Measurements from ENCODE around the gene NOL7. TPM values are rescaled to one million over a fixed set of nuclear protein-coding genes. Genes with fewer than 3 reads are reported as not detected.

Gene NOL7
- total RNA-seq, 1 donor from 2014 or later, result 52.0 TPM

- H3K36me3 ChIP-seq, result no peaks in the 10 kb centered on the region
- H3K27ac ChIP-seq, result no peak overlapping the region
- H3K4me3 ChIP-seq, result no peak overlapping the region
- H3K27me3 ChIP-seq, result no peaks in the 10 kb centered on the region
- no peak for TF ChIP-seq CTCF (IDR thresholded peaks at IDR 0.05)
- ATAC-seq (no peak), DNase-seq (no peak)
- no peaks in the 10 kb centered on the region for H3K9me3 ChIP-seq
- intact Hi-C loops (cut with DNase I), result no loop called here
- peaks cover 11% of the 10 kb centered on the region for H3K4me1 ChIP-seq
Measured at GRCh38 chr6:13662651-13663334, 47.7 kb downstream of the NOL7 start.

- no peaks in the 10 kb centered on the region for H3K36me3 ChIP-seq
- intact Hi-C loops (cut with DNase I), result no loop called here
- ATAC-seq, result no peak
- H3K9me3 ChIP-seq, result no peaks in the 10 kb centered on the region
- H3K4me1 ChIP-seq, result peaks cover 11% of the 10 kb centered on the region
- no peak overlapping the region for H3K4me3 ChIP-seq
- TF ChIP-seq CTCF (IDR thresholded peaks at IDR 0.05), result no peak
- H3K27ac ChIP-seq, result no peak overlapping the region
- DNase-seq, result no peak
- no peaks in the 10 kb centered on the region for H3K27me3 ChIP-seq
Measured at GRCh38 chr6:13663986-13664385, 48.9 kb downstream of the NOL7 start.

GRCh38 chr6:13664703-13665352, 49.7 kb downstream of the NOL7 start:
- Histone ChIP-seq H3K27me3 (no peaks in the 10 kb centered on the region), H3K27ac (no peak overlapping the region), H3K36me3 (no peaks in the 10 kb centered on the region), H3K9me3 (no peaks in the 10 kb centered on the region), H3K4me3 (no peak overlapping the region), H3K4me1 (peaks cover 11% of the 10 kb centered on the region)
- DNase-seq (no peak), ATAC-seq (no peak)
- no peak for TF ChIP-seq CTCF (IDR thresholded peaks at IDR 0.05)
- intact Hi-C loops (cut with DNase I), result no loop called here

GRCh38 chr6:13666194-13667105, 51.3 kb downstream of the NOL7 start:
- Histone ChIP-seq H3K36me3 (no peaks in the 10 kb centered on the region), H3K27me3 (no peaks in the 10 kb centered on the region), H3K27ac (no peak overlapping the region), H3K4me1 (peaks cover 5% of the 10 kb centered on the region), H3K4me3 (no peak overlapping the region), H3K9me3 (no peaks in the 10 kb centered on the region)
- intact Hi-C loops (cut with DNase I), result no loop called here
- no peak for ATAC-seq
- no peak for TF ChIP-seq CTCF (IDR thresholded peaks at IDR 0.05)
- DNase-seq, result no peak

- no peak overlapping the region for H3K4me3 ChIP-seq
- TF ChIP-seq CTCF (IDR thresholded peaks at IDR 0.05), result no peak
- DNase-seq (no peak), ATAC-seq (no peak)
- intact Hi-C loops (cut with DNase I), result no loop called here
- H3K9me3 ChIP-seq, result no peaks in the 10 kb centered on the region
- peaks cover 11% of the 10 kb centered on the region for H3K4me1 ChIP-seq
- H3K36me3 ChIP-seq, result no peaks in the 10 kb centered on the region
- H3K27me3 ChIP-seq, result no peaks in the 10 kb centered on the region
- H3K27ac ChIP-seq, result no peak overlapping the region
Measured at GRCh38 chr6:13667655-13668054, 52.5 kb downstream of the NOL7 start.
